PC-9 (cell line): ENCODE results near the gene SLX4IP. TPM values are rescaled to one million over a fixed set of nuclear protein-coding genes. Genes with fewer than 3 reads are reported as not detected.

ENCODE experiments used
- BruUV-seq: library from RNA; stranded (reverse); fragments of 400-500 nt; replicated peaks from 2 replicates; lab custom pipeline; 2021; lab: Mats Ljungman, UMichigan
- CTCF ChIA-PET: fragments of 300-600 bp; sonication (Branson Sonifier 250); formaldehyde crosslinking; loops from one replicate; lab custom pipeline; 2022; ENCODE audit warnings: antibody characterized with exemption; lab: Charles Lee
- POLR2A ChIA-PET: fragments of 300-600 bp; sonication (Branson Sonifier 250); formaldehyde crosslinking; loops from one replicate; lab custom pipeline; 2022; ENCODE audit warnings: antibody characterized with exemption; ENCODE audit not compliant: unreplicated experiment; lab: Charles Lee
- DNase-seq, 2 experiments: peaks; one replicate each; pipeline versions ENCODE4 v3.0.0 to v3.0.0-alpha.2; 2015 to 2022; ENCODE audit warnings: mixed read lengths in 1 of 2
- H2AFZ ChIP-seq: fragments of 200-600 bp; sonication (generic); 2 replicates; pipeline ENCODE4 v1.8.1; 2017; ENCODE audit warnings: antibody characterized with exemption
- H3F3A ChIP-seq: fragments of 200-600 bp; sonication (generic); 2 replicates; pipeline ENCODE4 v1.8.1; 2017; ENCODE audit warnings: antibody characterized with exemption, mild to moderate bottlenecking, low read depth; ENCODE audit not compliant: insufficient read depth
- H3K27ac ChIP-seq: fragments of 200-600 bp; sonication (generic); 2 replicates; pipeline ENCODE4 v1.6.1; 2016; ENCODE audit warnings: mixed run types
- H3K27me3 ChIP-seq: fragments of 200-600 bp; sonication (generic); 2 replicates; pipeline ENCODE4 v1.6.1; 2016; ENCODE audit warnings: low read depth, mixed run types; ENCODE audit not compliant: insufficient read depth
- H3K36me3 ChIP-seq: fragments of 200-600 bp; sonication (generic); 2 replicates; pipeline ENCODE4 v1.6.1; 2016; ENCODE audit warnings: low read depth, mixed run types
- H3K4me1 ChIP-seq: fragments of 200-600 bp; sonication (generic); replicated peaks from 2 replicates; pipeline ENCODE4 v1.6.1; 2016; ENCODE audit warnings: mixed run types; ENCODE audit not compliant: insufficient read depth
- H3K4me2 ChIP-seq: fragments of 200-600 bp; sonication (generic); 2 replicates; pipeline ENCODE4 v1.6.1; 2017; ENCODE audit warnings: mixed run types
- H3K4me3 ChIP-seq: fragments of 200-600 bp; sonication (generic); 2 replicates; pipeline ENCODE4 v1.6.1; 2016; ENCODE audit warnings: mixed run types
- H3K79me2 ChIP-seq: fragments of 200-600 bp; sonication (generic); 2 replicates; pipeline ENCODE4 v1.6.1; 2017; ENCODE audit warnings: low read depth, mixed run types
- H3K9me2 ChIP-seq: fragments of 200-600 bp; sonication (generic); 2 replicates; pipeline ENCODE4 v1.8.1; 2017; ENCODE audit warnings: mild to moderate bottlenecking; ENCODE audit not compliant: insufficient read depth
- H3K9me3 ChIP-seq: fragments of 200-600 bp; sonication (generic); 2 replicates; pipeline ENCODE4 v1.8.1; 2016; ENCODE audit warnings: low read depth; ENCODE audit not compliant: insufficient read depth
- H4K20me1 ChIP-seq: fragments of 200-600 bp; sonication (generic); 2 replicates; pipeline ENCODE4 v1.8.1; 2017; ENCODE audit not compliant: insufficient read depth
- CTCF ChIP-seq: fragments of 200-600 bp; sonication (generic); conservative IDR thresholded peaks from 2 replicates; pipeline ENCODE4 v1.6.1; 2017; ENCODE audit warnings: mixed run types, antibody characterized with exemption, mild to moderate bottlenecking, moderate library complexity
- EZH2 ChIP-seq: fragments of 200-600 bp; sonication (generic); IDR thresholded peaks from 2 replicates; pipeline ENCODE4 v1.8.0; 2017; ENCODE audit warnings: antibody characterized with exemption, low read depth
- intact Hi-C: fragments of 100-400 bp; cut with micrococcal nuclease; formaldehyde crosslinking; loops from one replicate; pipeline ENCODE4 v1.10.0; 2022; ENCODE audit not compliant: unreplicated experiment
- total RNA-seq: library from RNA; stranded (reverse); gene quantifications from 2 replicates; pipeline ENCODE4 v1.2.3, GENCODE V29; 2021

The SLX4IP gene
- total RNA-seq, 1 experiment from 2014 or later = 13.4 TPM

DNA sequence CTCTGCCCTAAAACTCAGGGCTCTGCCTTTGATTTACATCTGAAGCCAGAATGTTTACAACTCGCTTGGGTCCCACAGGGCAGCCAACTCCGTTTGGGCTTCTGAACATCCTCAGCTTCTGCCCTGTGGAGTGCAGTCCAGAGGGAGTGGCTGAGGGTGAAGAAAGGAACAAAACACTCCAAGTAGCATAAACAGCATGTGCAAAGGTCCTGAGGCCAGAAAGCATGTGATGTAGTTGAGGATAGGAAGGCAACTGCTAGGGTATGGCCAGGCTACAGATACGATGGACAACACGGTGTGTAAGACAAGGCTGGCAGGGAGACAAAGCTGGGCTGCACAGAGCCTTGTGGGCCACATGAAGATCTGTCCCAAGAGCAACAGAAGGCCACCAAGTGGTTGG lies 226.2 kb downstream of the SLX4IP start:
- Histone ChIP-seq H2AFZ (no peak overlapping the region), H3K4me1 (no peaks in the 10 kb centered on the region), H3K4me3 (no peak overlapping the region), H3K4me2 (no peak overlapping the region), H3K9me3 (no peaks in the 10 kb centered on the region), H3F3A (no peaks in the 10 kb centered on the region; the same call in 1 of the 2 replicates), H3K27ac (no peak overlapping the region), H3K79me2 (peaks cover 16% of the 10 kb centered on the region), H4K20me1 (peaks cover 8% of the 10 kb centered on the region; the same call in 1 of the 2 replicates), H3K9me2 (no peaks in the 10 kb centered on the region), H3K27me3 (no peaks in the 10 kb centered on the region), H3K36me3 (peaks cover 18% of the 10 kb centered on the region)
- ChIA-PET POLR2A (interaction anchor here (0.7 kb wide), 1 partner anchor 14 kb away, joined by 6 read pairs; no protein-coding TSS in a partner anchor), CTCF (no interaction called here)
- BruUV-seq = no TSS peak
- intact Hi-C loops = no loop called here
- TF ChIP-seq CTCF = no peak
- TF ChIP-seq EZH2 = no peak
- DNase-seq = no peak

- Histone ChIP-seq H3K4me1 (no peaks in the 10 kb centered on the region), H3K36me3 (peaks cover 21% of the 10 kb centered on the region; the same call in 1 of the 2 replicates)
- CTCF ChIA-PET = no interaction called here
Observed at GRCh38 chr20:10662151-10662550, 227.0 kb downstream of the SLX4IP start.

DNA sequence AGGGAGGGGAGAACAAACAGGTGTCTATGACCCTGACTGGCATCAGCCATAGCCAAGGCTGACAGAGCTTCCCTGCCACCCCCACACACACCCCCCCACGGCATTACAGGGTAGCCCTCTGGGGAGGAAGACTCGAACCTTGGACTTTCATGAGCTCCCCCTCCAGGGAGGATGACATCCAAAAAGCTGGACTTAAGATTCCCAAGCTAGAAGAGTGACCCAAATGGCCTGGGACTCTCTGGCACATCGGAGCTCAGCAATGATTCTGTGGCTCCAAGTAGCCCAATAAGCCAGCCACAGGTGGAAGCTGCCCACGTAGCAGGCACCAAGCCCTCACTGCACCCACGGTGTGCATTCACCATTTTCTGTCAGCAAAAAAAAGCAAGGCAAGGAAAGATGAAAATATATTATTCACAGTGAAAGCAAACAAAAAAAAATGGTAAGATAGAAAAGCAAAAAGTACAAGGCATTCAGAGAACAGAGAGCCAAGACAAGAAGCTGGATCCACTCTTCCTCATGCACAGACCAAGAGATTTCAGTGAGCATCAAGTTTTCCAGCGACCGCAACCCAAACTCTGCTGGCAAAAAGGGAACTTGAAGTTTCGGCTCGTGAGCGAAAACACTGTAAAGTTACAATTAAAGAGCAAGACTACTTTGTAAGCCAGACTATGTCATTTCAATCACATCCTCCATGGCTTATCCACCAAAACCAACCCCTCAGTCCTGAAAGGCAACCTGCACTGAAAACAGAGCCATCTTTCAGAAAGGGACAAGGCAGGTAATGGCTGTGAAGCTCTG lies 227.8 kb downstream of the SLX4IP start:
- no peaks in the 10 kb centered on the region for H3K4me1 ChIP-seq
- peaks cover 9% of the 10 kb centered on the region for H4K20me1 ChIP-seq
- H3K36me3 ChIP-seq = peaks cover 21% of the 10 kb centered on the region; the same call in 1 of the 2 replicates
- H3K9me2 ChIP-seq = no peaks in the 10 kb centered on the region
- BruUV-seq = no TSS peak
- H3K9me3 ChIP-seq = no peaks in the 10 kb centered on the region
- no peak overlapping the region for H3K4me2 ChIP-seq
- no peaks in the 10 kb centered on the region; the same call in 1 of the 2 replicates for H3F3A ChIP-seq
- TF ChIP-seq EZH2 (no peak), CTCF (no peak)
- no peak overlapping the region for H3K27ac ChIP-seq
- CTCF ChIA-PET = no interaction called here
- no peaks in the 10 kb centered on the region for H3K27me3 ChIP-seq
- POLR2A ChIA-PET = no interaction called here
- intact Hi-C loops = no loop called here
- no peak overlapping the region for H3K4me3 ChIP-seq
- H3K79me2 ChIP-seq = peaks cover 31% of the 10 kb centered on the region
- no peak overlapping the region for H2AFZ ChIP-seq
- DNase-seq = no peak

More at GRCh38 chr20:10662151-10662550, 227.0 kb downstream of the SLX4IP start:
- H2AFZ ChIP-seq = no peak overlapping the region
- peaks cover 25% of the 10 kb centered on the region for H3K79me2 ChIP-seq
- H3K4me2 ChIP-seq = no peak overlapping the region
- POLR2A ChIA-PET = interaction anchor here (0.6 kb wide), 1 partner anchor 202 kb away, joined by 3 read pairs; no protein-coding TSS in a partner anchor
- no peak overlapping the region for H3K4me3 ChIP-seq
- no peak for TF ChIP-seq EZH2
- no peaks in the 10 kb centered on the region for H3K9me3 ChIP-seq
- H3K9me2 ChIP-seq = no peaks in the 10 kb centered on the region
- H3F3A ChIP-seq = no peaks in the 10 kb centered on the region; the same call in 1 of the 2 replicates
- DNase-seq = no peak
- H3K27ac ChIP-seq = no peak overlapping the region
- BruUV-seq = no TSS peak
- H3K27me3 ChIP-seq = no peaks in the 10 kb centered on the region
- intact Hi-C loops = no loop called here
- H4K20me1 ChIP-seq = peaks cover 9% of the 10 kb centered on the region
